GM18499 (cell line): Measurements from ENCODE around the gene IRX2.

Experiments
- ATAC-seq: cut with Tn5 transposase; IDR thresholded peaks from one replicate; pipeline ENCODE4 v1.9.1; 2021; ENCODE audit warnings: moderate number of reproducible peaks; ENCODE audit not compliant: insufficient read depth, unreplicated experiment

The IRX2 gene

DNA sequence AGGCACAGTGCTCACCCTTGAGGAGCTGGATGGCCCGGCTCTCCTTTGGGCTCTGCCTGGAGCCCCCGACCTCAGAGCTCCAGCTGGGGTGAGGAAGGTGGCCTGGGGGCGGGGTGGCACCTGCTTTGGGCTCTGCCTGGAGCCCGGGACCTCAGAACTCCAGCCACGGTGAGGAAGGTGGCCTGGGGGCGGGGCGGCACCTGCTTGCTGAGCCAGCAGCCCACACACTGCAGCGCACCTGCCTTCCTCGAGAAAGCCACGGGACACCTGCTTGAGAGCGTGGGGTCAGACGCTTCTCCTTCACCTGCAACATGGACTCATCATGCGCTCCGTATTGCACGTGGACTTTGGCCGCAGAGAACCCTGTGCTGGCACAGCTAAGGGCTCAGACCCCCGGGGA, 51.8 kb downstream of the IRX2 start:
- ATAC-seq: no peak

DNA sequence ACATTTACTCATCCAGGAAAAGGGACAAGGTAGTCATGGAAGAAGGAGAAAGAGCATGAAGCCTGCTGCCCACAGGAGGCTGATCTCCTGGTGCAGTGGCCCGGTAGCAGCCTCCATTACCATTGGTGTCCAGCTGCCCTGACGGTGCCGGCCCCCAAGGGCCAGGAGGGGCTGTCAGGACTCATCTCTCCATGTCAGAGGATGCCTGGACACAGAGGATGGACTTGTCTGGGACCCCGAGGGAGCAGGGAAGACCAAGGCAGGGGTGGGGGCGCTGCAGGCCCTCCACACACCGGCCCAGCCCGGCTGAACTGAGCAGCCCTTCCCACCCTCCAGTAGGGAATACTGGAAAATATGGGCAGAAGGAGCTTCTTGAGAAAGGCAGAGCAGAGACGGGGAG, 52.2 kb downstream of the IRX2 start:
- ATAC-seq: no peak

DNA sequence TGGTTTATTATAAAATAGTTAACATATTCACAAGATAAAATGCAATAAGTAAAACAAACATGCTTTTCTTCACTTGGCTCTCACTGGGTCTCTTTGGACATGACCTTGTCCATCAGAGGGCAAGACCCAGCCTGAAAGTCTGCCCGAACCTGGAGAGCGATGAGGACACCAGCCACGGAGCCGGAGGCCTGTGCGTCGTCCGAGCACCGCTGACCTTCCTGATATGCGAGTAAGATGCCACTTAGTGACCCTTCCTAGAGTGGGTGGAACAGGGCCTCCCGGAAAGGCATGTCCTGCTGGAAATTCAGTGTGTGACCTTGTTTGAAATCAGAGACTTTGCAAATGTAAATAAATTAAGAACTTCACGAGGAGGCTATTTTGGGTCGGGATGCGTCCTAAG, 52.9 kb downstream of the IRX2 start:
- ATAC-seq: no peak

DNA sequence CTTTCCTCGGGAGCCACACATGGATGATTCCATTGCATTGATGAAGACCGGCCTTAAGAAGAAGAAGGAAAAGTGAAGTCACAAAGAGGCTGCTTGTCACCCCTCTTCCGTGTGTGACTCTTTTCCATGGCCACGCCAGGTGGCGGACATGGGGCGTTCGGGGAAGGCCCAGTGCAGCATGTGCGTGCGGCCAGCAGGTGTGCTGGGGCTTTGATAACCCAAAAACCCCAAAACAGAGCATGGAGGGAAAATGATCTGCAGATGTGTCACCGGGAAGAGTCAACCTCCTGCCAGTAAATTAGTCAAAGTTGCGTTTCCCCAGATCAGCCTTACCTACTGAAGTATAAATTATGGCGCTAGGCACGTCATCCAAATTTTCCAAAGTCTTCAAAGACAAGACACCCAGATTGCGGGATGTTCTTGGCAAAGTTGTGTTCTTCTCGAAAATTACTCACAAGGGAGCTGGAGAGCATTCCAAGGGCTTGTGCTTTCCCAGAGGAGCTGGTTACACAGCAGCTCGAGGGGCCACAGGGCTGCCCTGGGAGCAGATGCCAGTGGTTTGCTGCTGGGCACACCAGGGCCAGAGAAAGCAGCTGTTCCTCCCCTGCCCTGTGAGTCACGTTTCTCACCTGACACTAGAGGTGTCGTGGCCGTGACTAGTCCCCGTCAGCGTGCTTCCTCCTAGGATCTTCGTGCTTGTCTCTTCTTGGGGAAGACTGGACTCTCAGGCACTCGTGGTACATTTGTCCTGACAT, 53.9 kb downstream of the IRX2 start:
- ATAC-seq: no peak

DNA sequence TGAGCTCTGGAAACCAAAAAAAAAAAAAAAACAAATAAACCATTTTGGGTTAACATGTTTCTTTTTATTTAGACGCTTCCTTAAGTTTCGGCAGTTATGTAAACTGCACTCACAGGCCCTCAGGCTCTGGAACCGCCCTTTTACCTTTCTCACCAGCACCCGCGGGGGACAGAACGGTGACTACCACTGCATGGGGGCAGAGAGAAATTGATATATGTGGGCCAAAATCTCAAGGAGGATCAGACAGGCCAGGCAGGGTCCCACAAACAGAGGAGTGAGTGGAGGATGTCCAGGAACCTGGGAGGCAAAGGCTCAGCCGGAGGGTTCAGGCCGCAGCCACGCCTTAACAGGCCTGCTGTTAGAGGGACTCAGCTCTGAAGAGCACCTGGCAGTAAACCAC, 54.4 kb downstream of the IRX2 start:
- no peak for ATAC-seq
